Activated T-cell treated with anti-CD3 and anti-CD28 coated beads for 48 hours (primary cell): Measurements from ENCODE around the gene RNFT2.
A peak's percentile ranks its signal among the peaks of the same experiment; 100 is the strongest.

ENCODE experiments used
- DNase-seq: peaks from one replicate; pipeline ENCODE4 v3.0.0-alpha.2; 2020; ENCODE audit warnings: low read depth

The RNFT2 gene

GRCh38 chr12:116879509-116880212 lies 141.5 kb downstream of the RNFT2 start:
- no peak for DNase-seq

- no peak for DNase-seq
These were observed 142.2 kb downstream of the RNFT2 start for GRCh38 chr12:116880213-116880816.

GRCh38 chr12:116880817-116881324 lies 142.8 kb downstream of the RNFT2 start:
- DNase-seq: peak; percentile 52

GRCh38 chr12:116881325-116881876 lies 143.3 kb downstream of the RNFT2 start, which contains the start of gene HRK:
Gene HRK (minus strand): TSS chr12:116881441. CDS start chr12:116881307, 134 bp downstream.
- no peak for DNase-seq

- no peak for DNase-seq
These were observed 143.9 kb downstream of the RNFT2 start for GRCh38 chr12:116881877-116882507.

GRCh38 chr12:116882742-116883141 lies 144.6 kb downstream of the RNFT2 start:
- no peak for DNase-seq

GRCh38 chr12:116884871-116885270 lies 146.8 kb downstream of the RNFT2 start:
- DNase-seq: no peak

- no peak for DNase-seq
These were observed 147.4 kb downstream of the RNFT2 start for GRCh38 chr12:116885491-116885890.

GRCh38 chr12:116887244-116887643 lies 149.1 kb downstream of the RNFT2 start:
- no peak for DNase-seq

GRCh38 chr12:116887897-116888296 lies 149.8 kb downstream of the RNFT2 start:
- DNase-seq: no peak

- no peak for DNase-seq
These were observed 152.2 kb downstream of the RNFT2 start for GRCh38 chr12:116890330-116890729.

GRCh38 chr12:116891019-116891418 lies 152.9 kb downstream of the RNFT2 start:
- no peak for DNase-seq

GRCh38 chr12:116892349-116893140 lies 154.4 kb downstream of the RNFT2 start:
- no peak for DNase-seq

- DNase-seq: no peak
These were observed 156.8 kb downstream of the RNFT2 start for GRCh38 chr12:116894913-116895312.

GRCh38 chr12:116896411-116896924 lies 158.4 kb downstream of the RNFT2 start:
- DNase-seq: no peak

GRCh38 chr12:116897476-116897875 lies 159.4 kb downstream of the RNFT2 start:
- DNase-seq: no peak

- DNase-seq: no peak
These were observed 160.6 kb downstream of the RNFT2 start for GRCh38 chr12:116898669-116899068.

GRCh38 chr12:116901612-116902011 lies 163.5 kb downstream of the RNFT2 start:
- no peak for DNase-seq
